Upper lobe of left lung (tissue), 6 donors: ENCODE measurements around the gene IFNGR1. TPM values are rescaled to one million over a fixed set of nuclear protein-coding genes. Genes with fewer than 3 reads are reported as not detected.

ENCODE experiments used
- ATAC-seq, 2 donors: fragments of 200-7000 bp; cut with Tn5 transposase; one replicate each; pipeline ENCODE4 v1.9.1; 2022; ENCODE audit warnings: mild to moderate bottlenecking in 2 of 2, moderate library complexity in 2 of 2; ENCODE audit not compliant: low FRiP score in 2 of 2
- DNase-seq, 2 donors: peaks; one replicate each; pipeline ENCODE4 v3.0.0-alpha.2; 2019 to 2020
- H3K27ac ChIP-seq, 4 donors: fragments of 200-600 bp; sonication (generic); one replicate each; pipeline ENCODE4 v1.5.1; 2016 to 2019
- H3K27me3 ChIP-seq, 4 donors: fragments of 200-600 bp; sonication (generic); one replicate each; pipeline ENCODE4 v1.5.1; 2017 to 2019
- H3K36me3 ChIP-seq, 4 donors: fragments of 200-600 bp; sonication (generic); one replicate each; pipeline ENCODE4 v1.5.1; 2016 to 2019
- H3K4me1 ChIP-seq, 4 donors: fragments of 200-600 bp; sonication (generic); one replicate each; pipeline ENCODE4 v1.5.1; 2018 to 2019
- H3K4me3 ChIP-seq, 4 donors: fragments of 200-600 bp; sonication (generic); one replicate each; pipeline ENCODE4 v1.5.1; 2017 to 2019; ENCODE audit warnings: mild to moderate bottlenecking in 2 of 4, moderate library complexity in 1 of 4
- H3K9me3 ChIP-seq, 4 donors: fragments of 200-600 bp; sonication (generic); one replicate each; pipeline ENCODE4 v1.5.1; 2018 to 2019
- CTCF ChIP-seq, 6 experiments: fragments of 450-650 bp in 4 of 6; fragments of 200-600 bp in 2 of 6; sonication (generic) in 2 of 6; IDR thresholded peaks; one replicate each; pipeline ENCODE4 v1.5.1; 2016 to 2019; ENCODE audit warnings: antibody characterized with exemption in 6 of 6
- EP300 ChIP-seq, 4 donors: sonication (generic); formaldehyde crosslinking; IDR thresholded peaks; one replicate each; pipeline ENCODE4 v1.5.1; 2017; ENCODE audit warnings: antibody characterized with exemption in 4 of 4, control low read depth in 2 of 4
- POLR2A ChIP-seq, 4 donors: fragments of 450-650 bp; IDR thresholded peaks; one replicate each; pipeline ENCODE4 v1.5.1; 2016 to 2017; ENCODE audit warnings: antibody characterized with exemption in 4 of 4, mild to moderate bottlenecking in 2 of 4
- POLR2AphosphoS5 ChIP-seq, 2 donors: sonication (generic); formaldehyde crosslinking; IDR thresholded peaks; one replicate each; pipeline ENCODE4 v1.5.1; 2017; ENCODE audit warnings: antibody characterized with exemption in 2 of 2
- WGBS, 2 donors: methylation state at CpG; one replicate each; pipeline ENCODE4 v1.1.5; 2017 to 2018; 5-methylcytosine and 5-hydroxymethylcytosine counted together
- total RNA-seq, 6 donors: library from RNA; depleted of rRNA in 4 of 6; stranded (reverse); fragments of >200 nt in 4 of 6; gene quantifications; one replicate each; pipeline versions ENCODE4 v1.1.0 to v1.2.1, GENCODE V29; 2016 to 2021
- donor health status: DM: no; HTN: no; CAD: no; lungs with moderate emphysema.
- donor health status: DM: no; HTN: yes; CAD: no; lungs with severe emphysema.

The IFNGR1 gene
- total RNA-seq, 6 donors from 2014 or later, result 94.0 to 216 (median 183) TPM

- H3K27ac ChIP-seq, result no peak overlapping the region
- no peak for DNase-seq
- H3K9me3 ChIP-seq, result peaks cover 0 to 5% (median 4%) of the 10 kb centered on the region in 4 donors
- no peaks in the 10 kb centered on the region for H3K36me3 ChIP-seq
- TF ChIP-seq POLR2AphosphoS5 (IDR thresholded peaks at IDR 0.05) (no peak), POLR2A (IDR thresholded peaks at IDR 0.05) (no peak), CTCF (IDR thresholded peaks at IDR 0.05) (no peak), EP300 (IDR thresholded peaks at IDR 0.05) (no peak)
- no peaks in the 10 kb centered on the region for H3K27me3 ChIP-seq
- no peaks in the 10 kb centered on the region for H3K4me1 ChIP-seq
- no peak overlapping the region for H3K4me3 ChIP-seq
- no peak for ATAC-seq
- WGBS, 2 donors, result 91% methylated on average over 5 of the region's 5 CpGs
These were observed 42.5 kb downstream of the IFNGR1 start for GRCh38 chr6:137176729-137177128.

- 40 to 95% methylated on average over 1 of the region's 1 CpG for WGBS, 2 donors
- Histone ChIP-seq H3K4me3 (no peak overlapping the region), H3K9me3 (peaks cover 0 to under 1% (median 0%) of the 10 kb centered on the region in 4 donors), H3K27ac (no peak overlapping the region), H3K36me3 (no peaks in the 10 kb centered on the region), H3K27me3 (no peaks in the 10 kb centered on the region), H3K4me1 (no peaks in the 10 kb centered on the region)
- no peak for TF ChIP-seq POLR2A (IDR thresholded peaks at IDR 0.05)
- TF ChIP-seq EP300 (IDR thresholded peaks at IDR 0.05), result no peak
- no peak for TF ChIP-seq POLR2AphosphoS5 (IDR thresholded peaks at IDR 0.05)
- no peak for TF ChIP-seq CTCF (IDR thresholded peaks at IDR 0.05)
- ATAC-seq (no peak), DNase-seq (no peak)
These were observed 43.3 kb downstream of the IFNGR1 start for GRCh38 chr6:137175868-137176245.

DNA sequence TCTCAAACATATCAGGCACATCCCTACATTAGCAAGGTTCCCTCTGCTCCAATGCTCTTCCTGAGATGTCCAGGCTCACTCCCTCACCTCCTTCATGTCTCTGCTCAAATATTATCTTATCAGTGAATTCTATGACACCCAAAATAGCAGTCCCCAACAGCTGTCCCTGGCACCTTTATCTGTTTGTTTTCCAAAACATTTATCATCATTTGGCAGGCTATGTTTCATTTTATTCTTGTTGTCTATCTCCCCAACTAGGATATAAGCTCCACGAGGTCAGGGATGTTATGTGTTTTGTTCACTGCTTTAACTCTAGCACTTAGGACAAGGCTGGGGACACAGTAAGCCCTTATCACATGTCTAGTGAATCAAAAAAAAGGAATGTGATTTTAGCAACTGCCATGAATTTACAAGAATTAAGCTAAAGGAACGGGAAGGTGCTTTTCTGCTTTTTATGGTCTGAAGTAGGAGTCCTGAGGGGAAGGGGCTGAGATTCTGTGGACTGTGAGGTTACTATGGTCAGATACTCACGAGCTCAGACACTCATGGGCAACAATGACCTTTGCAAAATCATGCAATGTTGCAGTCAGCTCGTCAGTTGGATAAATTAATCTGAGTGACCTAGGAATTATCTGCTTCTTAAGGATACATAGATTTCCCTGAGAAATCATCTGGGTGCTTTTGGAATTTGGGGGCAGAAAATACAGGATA is 43.9 kb downstream of the IFNGR1 start:
- 59 to 70% methylated on average over 4 of the region's 4 CpGs for WGBS, 2 donors
- DNase-seq (no peak), ATAC-seq (no peak)
- Histone ChIP-seq H3K4me3 (no peak overlapping the region), H3K4me1 (no peaks in the 10 kb centered on the region), H3K27me3 (no peaks in the 10 kb centered on the region), H3K36me3 (no peaks in the 10 kb centered on the region), H3K27ac (no peak overlapping the region), H3K9me3 (no peaks in the 10 kb centered on the region)
- no peak for TF ChIP-seq POLR2AphosphoS5 (IDR thresholded peaks at IDR 0.05)
- no peak for TF ChIP-seq POLR2A (IDR thresholded peaks at IDR 0.05)
- TF ChIP-seq CTCF (IDR thresholded peaks at IDR 0.05), result no peak
- TF ChIP-seq EP300 (IDR thresholded peaks at IDR 0.05), result no peak

DNA sequence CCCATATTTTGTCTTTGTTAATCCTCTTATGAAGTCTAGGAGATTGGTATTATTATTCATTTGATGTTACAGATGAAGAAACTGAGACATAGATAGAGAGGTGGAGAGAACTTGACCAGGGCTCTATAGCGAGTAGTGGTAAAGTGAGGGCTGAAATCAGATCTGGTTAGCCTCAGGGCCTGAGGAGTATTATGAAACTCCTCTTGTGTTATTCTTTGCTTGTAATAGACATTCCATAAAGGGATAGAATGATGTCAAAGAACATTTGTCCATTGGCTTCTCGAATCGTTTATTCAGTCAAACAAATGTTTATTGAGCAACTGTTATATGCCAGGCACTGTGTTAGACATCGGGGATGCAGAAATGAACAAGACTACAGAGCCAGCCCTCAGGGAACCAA is 45.7 kb downstream of the IFNGR1 start, which contains the start of gene IL22RA2:
Gene IL22RA2 (minus strand): TSS at position 144 of the 400 bp plus-strand sequence. CDS start 11,895 bp downstream, outside the sequence.
- DNase-seq (no peak), ATAC-seq (no peak)
- Histone ChIP-seq H3K27me3 (no peaks in the 10 kb centered on the region), H3K9me3 (no peaks in the 10 kb centered on the region), H3K4me3 (no peak within 1 kb of the TSS), H3K4me1 (no peaks in the 10 kb centered on the region), H3K36me3 (no peaks in the 10 kb centered on the region), H3K27ac (no peak within 1 kb of the TSS)
- 94 to 97% methylated on average over 4 of the region's 4 CpGs for WGBS, 2 donors
- no peak for TF ChIP-seq EP300 (IDR thresholded peaks at IDR 0.05)
- no peak for TF ChIP-seq POLR2A (IDR thresholded peaks at IDR 0.05)
- no peak for TF ChIP-seq POLR2AphosphoS5 (IDR thresholded peaks at IDR 0.05)
- no peak for TF ChIP-seq CTCF (IDR thresholded peaks at IDR 0.05)
